T-helper 2 cell treated with Interferon-gamma antibody and Interleukin-4, amounts not matched to agents 5 μg/mL and 100 μg/mL, for 36 hours (primary cell): ENCODE data around the gene CSF3.
"Not testable (repeated sequence)": the region's sequence is repeated elsewhere in the genome, so short reads cannot be mapped to it uniquely, and the experiment has no call there.

Experiments used
- DNase-seq: peaks from one replicate; pipeline ENCODE4 v3.0.0; 2021; ENCODE audit warnings: low spot score
- H3K27ac Mint-ChIP-seq: one replicate; pipeline ENCODE4 v1.8.0; 2021; ENCODE audit warnings: mild to moderate bottlenecking, mixed read lengths
- H3K27me3 Mint-ChIP-seq: one replicate; pipeline ENCODE4 v1.8.0; 2021; ENCODE audit warnings: low read depth, mixed read lengths
- H3K36me3 Mint-ChIP-seq: one replicate; pipeline ENCODE4 v1.8.0; 2021; ENCODE audit warnings: low read depth, mixed read lengths
- H3K4me1 Mint-ChIP-seq: one replicate; pipeline ENCODE4 v1.8.0; 2021; ENCODE audit warnings: low read depth, mixed read lengths
- H3K4me3 Mint-ChIP-seq: one replicate; pipeline ENCODE4 v1.8.0; 2022; ENCODE audit warnings: mild to moderate bottlenecking, moderate library complexity, mixed read lengths
- H3K9me3 Mint-ChIP-seq: one replicate; pipeline ENCODE4 v1.8.0; 2021; ENCODE audit warnings: mixed read lengths

Gene CSF3

DNA sequence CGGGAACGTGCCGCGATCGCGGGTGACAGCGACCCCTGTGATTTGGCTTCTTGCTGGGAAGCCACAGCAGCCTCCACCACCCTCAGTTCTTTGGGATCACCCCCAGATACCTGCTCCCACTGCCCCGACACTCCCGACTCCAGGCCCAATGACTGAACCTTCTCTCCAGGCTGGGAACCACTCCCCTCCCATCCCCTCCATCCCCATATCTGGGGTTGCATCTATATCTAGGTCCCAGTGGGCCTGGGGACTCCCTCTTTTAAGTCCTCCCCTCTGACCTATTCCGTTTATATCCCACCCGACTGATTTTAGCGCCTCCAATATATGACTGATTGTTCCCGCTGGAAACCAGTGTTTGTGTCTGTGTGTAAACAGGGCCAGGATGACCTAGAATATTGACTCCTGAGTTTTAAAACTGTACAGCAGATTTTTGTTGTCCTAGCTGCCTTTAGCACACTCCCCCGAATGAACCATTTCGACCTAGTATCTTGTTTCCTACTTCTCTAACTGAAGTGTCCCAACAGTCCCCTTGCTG, 34.0 kb upstream of the CSF3 start:
- Mint-ChIP-seq H3K4me3 (peak overlapping the region; percentile 96), H3K27me3 (peaks cover 6% of the 10 kb centered on the region), H3K27ac (peak overlapping the region; percentile 96), H3K9me3 (no peaks in the 10 kb centered on the region), H3K4me1 (peaks cover 24% of the 10 kb centered on the region), H3K36me3 (peaks cover 25% of the 10 kb centered on the region)
- no peak for DNase-seq

GRCh38 chr17:39981766-39982375, 33.4 kb upstream of the CSF3 start:
- H3K36me3 Mint-ChIP-seq, result peaks cover 31% of the 10 kb centered on the region

DNA sequence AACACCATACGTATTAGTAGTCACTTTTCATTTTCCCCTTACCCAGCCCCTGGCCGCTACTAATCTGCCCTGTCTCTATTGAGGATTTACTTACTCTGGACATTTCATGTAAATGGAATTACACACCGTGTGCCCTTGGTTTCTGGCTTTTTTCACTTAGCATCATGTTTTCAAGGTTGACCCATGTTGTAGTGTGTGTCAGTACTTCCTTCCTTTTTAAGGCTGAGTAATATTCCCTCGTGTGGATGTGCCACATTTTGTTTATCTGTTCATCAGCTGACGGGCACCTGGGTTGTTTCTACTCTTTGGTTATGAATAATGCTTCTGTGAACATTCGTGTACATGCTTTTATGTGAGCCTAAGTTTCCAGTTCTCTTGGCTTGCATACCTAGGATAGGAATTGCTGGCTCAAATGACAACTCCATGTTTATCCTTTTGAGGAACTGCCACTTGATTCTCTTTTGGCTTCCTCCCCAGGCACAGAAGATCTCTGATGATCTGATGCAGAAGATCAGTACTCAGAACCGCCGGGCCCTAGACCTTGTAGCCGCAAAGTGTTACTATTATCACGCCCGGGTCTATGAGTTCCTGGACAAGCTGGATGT, 26.9 kb upstream of the CSF3 start:
- H3K9me3 Mint-ChIP-seq, result no peaks in the 10 kb centered on the region
- no peak overlapping the region for H3K27ac Mint-ChIP-seq
- peaks cover 71% of the 10 kb centered on the region for H3K36me3 Mint-ChIP-seq
- no peak overlapping the region for H3K4me3 Mint-ChIP-seq
- no peaks in the 10 kb centered on the region for H3K27me3 Mint-ChIP-seq
- peaks cover 4% of the 10 kb centered on the region for H3K4me1 Mint-ChIP-seq
- DNase-seq, result no peak

More at GRCh38 chr17:39981766-39982375, 33.4 kb upstream of the CSF3 start:
- Mint-ChIP-seq H3K4me3 (peak overlapping the region; percentile 96), H3K27ac (peak overlapping the region; percentile 96), H3K9me3 (no peaks in the 10 kb centered on the region), H3K27me3 (peaks cover 6% of the 10 kb centered on the region), H3K4me1 (peaks cover 24% of the 10 kb centered on the region)
- DNase-seq, result no peak

DNA sequence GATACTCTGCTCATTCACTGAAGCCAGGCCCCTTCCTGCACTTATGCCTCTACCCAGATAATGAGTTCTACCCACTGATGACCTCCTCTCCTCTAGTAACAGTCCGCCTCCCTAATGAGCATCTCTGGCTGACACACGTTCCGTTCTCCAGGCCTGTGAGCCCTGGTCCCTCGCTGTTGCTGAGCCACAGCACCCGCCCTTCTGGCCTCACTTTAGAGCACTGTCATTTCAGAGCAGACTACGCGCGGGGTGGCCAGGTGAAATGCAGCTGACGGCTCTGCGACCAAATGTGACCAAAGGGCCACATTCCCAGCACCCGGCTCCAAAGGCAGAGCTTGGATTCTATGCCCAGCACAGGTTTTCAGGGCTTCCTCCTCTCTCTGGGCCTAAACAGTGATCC, 20.8 kb upstream of the CSF3 start:
- Mint-ChIP-seq H3K9me3 (no peaks in the 10 kb centered on the region), H3K27me3 (no peaks in the 10 kb centered on the region), H3K4me3 (no peak overlapping the region), H3K4me1 (no peaks in the 10 kb centered on the region), H3K36me3 (peaks cover 62% of the 10 kb centered on the region), H3K27ac (no peak overlapping the region)
- no peak for DNase-seq

DNA sequence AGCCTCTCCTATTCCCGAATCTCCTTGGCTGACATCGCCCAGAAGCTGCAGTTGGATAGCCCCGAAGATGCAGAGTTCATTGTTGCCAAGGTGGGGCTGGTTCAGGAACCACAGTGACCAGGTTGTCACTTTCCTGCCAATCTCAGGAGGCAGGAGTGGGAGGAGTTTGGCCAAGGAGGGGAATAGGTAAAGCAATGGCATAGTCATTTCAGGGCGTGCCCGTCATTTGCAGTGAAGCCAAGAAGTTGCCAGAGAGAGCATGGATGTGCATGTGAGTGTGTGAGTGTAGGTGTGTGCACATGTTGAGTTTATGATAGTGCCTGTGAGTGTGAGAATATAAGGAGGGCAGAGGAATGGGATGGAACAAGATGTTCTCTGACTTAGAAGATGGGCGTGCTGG, 19.8 kb upstream of the CSF3 start:
- Mint-ChIP-seq H3K4me3 (no peak overlapping the region), H3K27me3 (no peaks in the 10 kb centered on the region), H3K36me3 (peaks cover 55% of the 10 kb centered on the region)

DNA sequence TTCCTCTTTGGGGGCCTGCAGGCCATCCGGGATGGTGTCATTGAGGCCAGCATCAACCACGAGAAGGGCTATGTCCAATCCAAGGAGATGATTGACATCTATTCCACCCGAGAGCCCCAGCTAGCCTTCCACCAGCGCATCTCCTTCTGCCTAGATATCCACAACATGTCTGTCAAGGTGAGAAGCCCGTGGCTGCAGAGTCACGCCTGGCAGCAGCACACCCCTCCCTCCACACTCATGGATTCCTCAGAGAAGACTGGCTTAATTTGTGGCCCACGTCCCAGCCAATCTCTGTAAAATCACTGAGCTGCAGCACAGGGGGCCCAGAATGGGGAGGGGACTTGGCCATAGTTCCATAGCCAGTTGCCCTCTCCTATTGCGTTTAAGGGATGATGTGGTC, 19.1 kb upstream of the CSF3 start:
- no peaks in the 10 kb centered on the region for H3K4me1 Mint-ChIP-seq
- no peak overlapping the region for H3K27ac Mint-ChIP-seq
- H3K27me3 Mint-ChIP-seq, result no peaks in the 10 kb centered on the region
- DNase-seq, result no peak
- H3K9me3 Mint-ChIP-seq, result no peaks in the 10 kb centered on the region
- H3K36me3 Mint-ChIP-seq, result peaks cover 48% of the 10 kb centered on the region
- no peak overlapping the region for H3K4me3 Mint-ChIP-seq

More for the DNA sequence above, 19.8 kb upstream of the CSF3 start:
- H3K4me1 Mint-ChIP-seq, result no peaks in the 10 kb centered on the region
- no peaks in the 10 kb centered on the region for H3K9me3 Mint-ChIP-seq
- H3K27ac Mint-ChIP-seq, result no peak overlapping the region
- DNase-seq, result no peak

DNA sequence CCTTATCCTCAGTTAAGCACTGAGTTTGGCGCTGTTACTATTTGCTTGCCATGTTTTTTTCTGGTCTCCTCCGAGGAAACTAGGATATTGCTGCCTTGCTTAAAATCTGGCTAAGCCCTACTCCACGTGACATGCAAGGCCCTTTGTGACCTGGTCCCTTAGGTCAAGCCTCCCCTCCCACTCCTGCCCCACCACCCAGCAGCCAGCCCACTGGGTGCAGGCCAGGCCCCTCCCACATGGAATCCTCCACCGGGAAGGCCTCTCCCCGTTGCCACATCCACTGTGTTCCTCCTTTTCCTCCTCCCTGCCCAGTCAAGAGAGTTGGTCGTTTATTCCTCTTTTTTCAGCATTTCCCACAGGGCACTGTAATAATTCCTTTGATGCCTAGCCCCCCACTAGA, 18.4 kb upstream of the CSF3 start:
- no peaks in the 10 kb centered on the region for H3K4me1 Mint-ChIP-seq
- no peaks in the 10 kb centered on the region for H3K9me3 Mint-ChIP-seq
- H3K27me3 Mint-ChIP-seq, result no peaks in the 10 kb centered on the region
- H3K36me3 Mint-ChIP-seq, result peaks cover 44% of the 10 kb centered on the region
- H3K4me3 Mint-ChIP-seq, result no peak overlapping the region
- DNase-seq, result no peak
- no peak overlapping the region for H3K27ac Mint-ChIP-seq

GRCh38 chr17:39997543-39997942, 17.7 kb upstream of the CSF3 start:
- Mint-ChIP-seq H3K4me3 (no peak overlapping the region), H3K4me1 (no peaks in the 10 kb centered on the region), H3K27me3 (no peaks in the 10 kb centered on the region)

DNA sequence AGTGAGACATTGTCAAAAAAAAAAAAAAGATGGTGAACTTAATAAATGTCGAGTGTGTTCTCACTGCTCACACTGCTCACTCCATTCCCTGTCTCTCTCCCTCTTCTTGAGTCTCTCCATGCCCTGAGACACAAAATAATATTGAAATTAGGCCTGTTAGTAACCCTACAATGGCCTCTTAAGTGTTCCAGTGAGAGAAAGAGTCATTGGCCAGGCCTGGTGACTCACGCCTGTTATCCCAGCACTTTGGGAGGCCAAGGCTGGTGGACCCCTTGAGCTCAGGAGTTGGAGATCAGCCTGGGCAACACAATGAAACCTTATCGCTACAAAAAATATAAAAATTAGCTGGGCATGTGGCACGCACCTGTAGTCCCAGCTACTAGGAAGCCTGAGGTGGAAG, 16.2 kb upstream of the CSF3 start:
- Mint-ChIP-seq H3K9me3 (no peaks in the 10 kb centered on the region), H3K27ac (no peak overlapping the region), H3K4me1 (no peaks in the 10 kb centered on the region), H3K4me3 (no peak overlapping the region), H3K27me3 (no peaks in the 10 kb centered on the region), H3K36me3 (peaks cover 28% of the 10 kb centered on the region)
- DNase-seq, result no peak

More at GRCh38 chr17:39997543-39997942, 17.7 kb upstream of the CSF3 start:
- Mint-ChIP-seq H3K27ac (no peak overlapping the region), H3K36me3 (peaks cover 42% of the 10 kb centered on the region), H3K9me3 (no peaks in the 10 kb centered on the region)
- DNase-seq, result no peak

- Mint-ChIP-seq H3K9me3 (no peaks in the 10 kb centered on the region), H3K4me1 (no peaks in the 10 kb centered on the region), H3K4me3 (no peak overlapping the region), H3K27me3 (peaks cover 3% of the 10 kb centered on the region), H3K27ac (no peak overlapping the region), H3K36me3 (peaks cover 18% of the 10 kb centered on the region)
- no peak for DNase-seq
Observed at GRCh38 chr17:40000161-40000560, 15.1 kb upstream of the CSF3 start.

- not testable (repeated sequence) for DNase-seq, H3K4me3 Mint-ChIP-seq, H3K4me1 Mint-ChIP-seq, H3K27me3 Mint-ChIP-seq, H3K27ac Mint-ChIP-seq, H3K9me3 Mint-ChIP-seq
- H3K36me3 Mint-ChIP-seq, result peaks cover 10% of the 10 kb centered on the region
Observed at GRCh38 chr17:40001335-40001734, 13.9 kb upstream of the CSF3 start.

- no peaks in the 10 kb centered on the region for H3K36me3 Mint-ChIP-seq
- H3K27me3 Mint-ChIP-seq, result peaks cover 3% of the 10 kb centered on the region
- H3K4me3 Mint-ChIP-seq, result no peak overlapping the region
- no peaks in the 10 kb centered on the region for H3K4me1 Mint-ChIP-seq
- H3K9me3 Mint-ChIP-seq, result no peaks in the 10 kb centered on the region
- DNase-seq, result no peak
- H3K27ac Mint-ChIP-seq, result no peak overlapping the region
Observed at GRCh38 chr17:40004072-40004471, 11.2 kb upstream of the CSF3 start.

DNA sequence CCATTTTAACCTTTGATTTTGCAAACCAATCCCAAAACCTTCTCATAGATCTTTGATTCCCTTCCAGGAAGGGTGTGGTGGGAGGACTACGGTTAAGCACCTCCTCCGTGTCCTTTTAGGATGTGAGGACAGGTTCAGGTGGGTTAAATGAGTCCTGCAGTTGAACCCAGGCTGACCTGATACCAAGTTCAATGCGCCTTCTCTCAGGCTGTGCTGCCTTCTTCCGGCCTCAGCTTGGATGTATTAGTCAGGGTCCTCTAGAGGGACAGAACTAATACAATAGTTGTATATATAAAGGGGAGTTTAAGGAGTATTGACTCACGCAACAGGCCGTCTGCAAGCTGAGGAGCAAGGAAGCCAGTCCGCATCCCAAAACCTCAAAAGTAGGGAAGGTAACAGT, 10.5 kb upstream of the CSF3 start:
- Mint-ChIP-seq H3K4me3 (no peak overlapping the region), H3K27me3 (peaks cover 3% of the 10 kb centered on the region), H3K36me3 (no peaks in the 10 kb centered on the region), H3K4me1 (no peaks in the 10 kb centered on the region), H3K27ac (no peak overlapping the region), H3K9me3 (no peaks in the 10 kb centered on the region)
- no peak for DNase-seq

- H3K36me3 Mint-ChIP-seq, result no peaks in the 10 kb centered on the region
- H3K27me3 Mint-ChIP-seq, result peaks cover 3% of the 10 kb centered on the region
- no peak overlapping the region for H3K4me3 Mint-ChIP-seq
- H3K27ac Mint-ChIP-seq, result no peak overlapping the region
- no peaks in the 10 kb centered on the region for H3K9me3 Mint-ChIP-seq
- no peak for DNase-seq
- peaks cover 3% of the 10 kb centered on the region for H3K4me1 Mint-ChIP-seq
Observed at GRCh38 chr17:40005520-40005919, 9.7 kb upstream of the CSF3 start.
